PC-9 (cell line): Measurements from ENCODE around the gene TAP2. TPM values are rescaled to one million over a fixed set of nuclear protein-coding genes. Genes with fewer than 3 reads are reported as not detected.
A peak's percentile ranks its signal among the peaks of the same experiment; 100 is the strongest.

Experiments
- BruUV-seq: library from RNA; stranded (reverse); fragments of 400-500 nt; replicated peaks from 2 replicates; lab custom pipeline; 2021; lab: Mats Ljungman, UMichigan
- CTCF ChIA-PET: fragments of 300-600 bp; sonication (Branson Sonifier 250); formaldehyde crosslinking; loops from one replicate; lab custom pipeline; 2022; ENCODE audit warnings: antibody characterized with exemption; lab: Charles Lee
- POLR2A ChIA-PET: fragments of 300-600 bp; sonication (Branson Sonifier 250); formaldehyde crosslinking; loops from one replicate; lab custom pipeline; 2022; ENCODE audit warnings: antibody characterized with exemption; ENCODE audit not compliant: unreplicated experiment; lab: Charles Lee
- DNase-seq, 2 experiments: peaks; one replicate each; pipeline versions ENCODE4 v3.0.0 to v3.0.0-alpha.2; 2015 to 2022; ENCODE audit warnings: mixed read lengths in 1 of 2
- H2AFZ ChIP-seq: fragments of 200-600 bp; sonication (generic); 2 replicates; pipeline ENCODE4 v1.8.1; 2017; ENCODE audit warnings: antibody characterized with exemption
- H3F3A ChIP-seq: fragments of 200-600 bp; sonication (generic); 2 replicates; pipeline ENCODE4 v1.8.1; 2017; ENCODE audit warnings: antibody characterized with exemption, mild to moderate bottlenecking, low read depth; ENCODE audit not compliant: insufficient read depth
- H3K27ac ChIP-seq: fragments of 200-600 bp; sonication (generic); 2 replicates; pipeline ENCODE4 v1.6.1; 2016; ENCODE audit warnings: mixed run types
- H3K27me3 ChIP-seq: fragments of 200-600 bp; sonication (generic); 2 replicates; pipeline ENCODE4 v1.6.1; 2016; ENCODE audit warnings: low read depth, mixed run types; ENCODE audit not compliant: insufficient read depth
- H3K36me3 ChIP-seq: fragments of 200-600 bp; sonication (generic); 2 replicates; pipeline ENCODE4 v1.6.1; 2016; ENCODE audit warnings: low read depth, mixed run types
- H3K4me1 ChIP-seq: fragments of 200-600 bp; sonication (generic); replicated peaks from 2 replicates; pipeline ENCODE4 v1.6.1; 2016; ENCODE audit warnings: mixed run types; ENCODE audit not compliant: insufficient read depth
- H3K4me2 ChIP-seq: fragments of 200-600 bp; sonication (generic); 2 replicates; pipeline ENCODE4 v1.6.1; 2017; ENCODE audit warnings: mixed run types
- H3K4me3 ChIP-seq: fragments of 200-600 bp; sonication (generic); 2 replicates; pipeline ENCODE4 v1.6.1; 2016; ENCODE audit warnings: mixed run types
- H3K79me2 ChIP-seq: fragments of 200-600 bp; sonication (generic); 2 replicates; pipeline ENCODE4 v1.6.1; 2017; ENCODE audit warnings: low read depth, mixed run types
- H3K9me2 ChIP-seq: fragments of 200-600 bp; sonication (generic); 2 replicates; pipeline ENCODE4 v1.8.1; 2017; ENCODE audit warnings: mild to moderate bottlenecking; ENCODE audit not compliant: insufficient read depth
- H3K9me3 ChIP-seq: fragments of 200-600 bp; sonication (generic); 2 replicates; pipeline ENCODE4 v1.8.1; 2016; ENCODE audit warnings: low read depth; ENCODE audit not compliant: insufficient read depth
- H4K20me1 ChIP-seq: fragments of 200-600 bp; sonication (generic); 2 replicates; pipeline ENCODE4 v1.8.1; 2017; ENCODE audit not compliant: insufficient read depth
- CTCF ChIP-seq: fragments of 200-600 bp; sonication (generic); conservative IDR thresholded peaks from 2 replicates; pipeline ENCODE4 v1.6.1; 2017; ENCODE audit warnings: mixed run types, antibody characterized with exemption, mild to moderate bottlenecking, moderate library complexity
- EZH2 ChIP-seq: fragments of 200-600 bp; sonication (generic); IDR thresholded peaks from 2 replicates; pipeline ENCODE4 v1.8.0; 2017; ENCODE audit warnings: antibody characterized with exemption, low read depth
- intact Hi-C: fragments of 100-400 bp; cut with micrococcal nuclease; formaldehyde crosslinking; loops from one replicate; pipeline ENCODE4 v1.10.0; 2022; ENCODE audit not compliant: unreplicated experiment
- total RNA-seq: library from RNA; stranded (reverse); gene quantifications from 2 replicates; pipeline ENCODE4 v1.2.3, GENCODE V29; 2021

Gene TAP2
- total RNA-seq, 1 experiment from 2014 or later = 70.6 TPM

- Histone ChIP-seq H3K27me3 (no peaks in the 10 kb centered on the region), H3F3A (0 out of 2 replicates have a peak, but pooled peaks cover 9% of the 10 kb centered on the region), H3K4me3 (peak overlapping the region; percentile 91), H3K27ac (no peak overlapping the region), H2AFZ (peak overlapping the region; percentile 86), H3K9me3 (no peaks in the 10 kb centered on the region), H3K4me2 (peak overlapping the region; percentile 85), H3K4me1 (peaks cover 6% of the 10 kb centered on the region; the same call in 1 of the 2 replicates), H3K36me3 (no peaks in the 10 kb centered on the region), H3K79me2 (no peaks in the 10 kb centered on the region), H3K9me2 (no peaks in the 10 kb centered on the region), H4K20me1 (no peaks in the 10 kb centered on the region)
- DNase-seq = no peak
- no peak for TF ChIP-seq CTCF
- TF ChIP-seq EZH2 = no peak
- BruUV-seq = no TSS peak
- CTCF ChIA-PET = interaction anchor here (1.1 kb wide), 2 partner anchors 13 to 18 kb away, joined by 3 to 4 read pairs; no protein-coding TSS in a partner anchor
- POLR2A ChIA-PET = no interaction called here
- intact Hi-C loops = loop anchor here (10.0 kb wide), 1 partner anchor 861 kb away; no protein-coding TSS in a partner anchor
Measured at GRCh38 chr6:32843331-32843978, 4.9 kb upstream of the TAP2 start.

GRCh38 chr6:32842690-32843089, 4.2 kb upstream of the TAP2 start:
- H3K27me3 ChIP-seq = no peaks in the 10 kb centered on the region
- peak overlapping the region; percentile 91; the same call in 1 of the 2 replicates for H3K4me3 ChIP-seq
- H3K9me2 ChIP-seq = no peaks in the 10 kb centered on the region
- no peak overlapping the region for H2AFZ ChIP-seq
- intact Hi-C loops = loop anchor here (10.0 kb wide), 1 partner anchor 862 kb away; no protein-coding TSS in a partner anchor
- H3K27ac ChIP-seq = no peak overlapping the region
- H3K4me1 ChIP-seq = peaks cover 6% of the 10 kb centered on the region; the same call in 1 of the 2 replicates
- ChIA-PET POLR2A (no interaction called here), CTCF (interaction anchor here (1.5 kb wide), 1 partner anchor 26 kb away, joined by 4 read pairs; no protein-coding TSS in a partner anchor)
- no TSS peak for BruUV-seq
- H3K4me2 ChIP-seq = peak overlapping the region; percentile 85
- no peak for TF ChIP-seq EZH2
- no peak for TF ChIP-seq CTCF
- H4K20me1 ChIP-seq = no peaks in the 10 kb centered on the region
- no peaks in the 10 kb centered on the region for H3K36me3 ChIP-seq
- no peaks in the 10 kb centered on the region for H3K9me3 ChIP-seq
- no peaks in the 10 kb centered on the region for H3K79me2 ChIP-seq
- no peak for DNase-seq
- 0 out of 2 replicates have a peak, but pooled peaks cover 9% of the 10 kb centered on the region for H3F3A ChIP-seq

GRCh38 chr6:32842021-32842650, 3.6 kb upstream of the TAP2 start:
- H3K4me2 ChIP-seq = no peak overlapping the region
- no peaks in the 10 kb centered on the region for H3K27me3 ChIP-seq
- H3K27ac ChIP-seq = no peak overlapping the region
- intact Hi-C loops = loop anchor here (10.0 kb wide), 1 partner anchor 863 kb away; no protein-coding TSS in a partner anchor
- H3K79me2 ChIP-seq = no peaks in the 10 kb centered on the region
- no peak for DNase-seq
- TF ChIP-seq EZH2 (no peak), CTCF (no peak)
- H3F3A ChIP-seq = 0 out of 2 replicates have a peak, but pooled peaks cover 9% of the 10 kb centered on the region
- H3K4me1 ChIP-seq = peaks cover 10% of the 10 kb centered on the region
- H3K9me3 ChIP-seq = no peaks in the 10 kb centered on the region
- ChIA-PET CTCF (interaction anchor here (1.5 kb wide), 1 partner anchor 26 kb away, joined by 4 read pairs; no protein-coding TSS in a partner anchor), POLR2A (no interaction called here)
- BruUV-seq = no TSS peak
- H3K9me2 ChIP-seq = no peaks in the 10 kb centered on the region
- no peak overlapping the region for H2AFZ ChIP-seq
- H4K20me1 ChIP-seq = no peaks in the 10 kb centered on the region
- no peak overlapping the region for H3K4me3 ChIP-seq
- H3K36me3 ChIP-seq = no peaks in the 10 kb centered on the region
